OCI-M2 (cell line): ENCODE data around the gene MDK.

Source experiments
- DNase-seq: peaks from one replicate; lab custom pipeline; 2025; ENCODE audit not compliant: unreplicated experiment; lab: John Stamatoyannopoulos, UW

The MDK gene

GRCh38 chr11:46382646-46383403, 1.4 kb downstream of the MDK start:
- DNase-seq: no peak

- DNase-seq: no peak
Measured at GRCh38 chr11:46383404-46383758, 1.9 kb downstream of the MDK start.

- DNase-seq: no peak
Measured at GRCh38 chr11:46383974-46384701, 2.7 kb downstream of the MDK start.

- no peak for DNase-seq
Measured at GRCh38 chr11:46385169-46386004, 3.9 kb downstream of the MDK start.

- no peak for DNase-seq
Measured at GRCh38 chr11:46386005-46386578, 4.6 kb downstream of the MDK start.

GRCh38 chr11:46386674-46387073, 5.2 kb downstream of the MDK start:
- no peak for DNase-seq

GRCh38 chr11:46387456-46387855, 6.0 kb downstream of the MDK start:
- no peak for DNase-seq

GRCh38 chr11:46387919-46388618, 6.6 kb downstream of the MDK start:
- DNase-seq: no peak

GRCh38 chr11:46388619-46389449, 7.4 kb downstream of the MDK start:
- no peak for DNase-seq

GRCh38 chr11:46389450-46390330, 8.2 kb downstream of the MDK start:
- peak; percentile 16 for DNase-seq

- no peak for DNase-seq
Measured at GRCh38 chr11:46390331-46391171, 9.1 kb downstream of the MDK start.

GRCh38 chr11:46391186-46391577, 9.7 kb downstream of the MDK start:
- no peak for DNase-seq

GRCh38 chr11:46391578-46392420, 10.3 kb downstream of the MDK start, which contains the start of gene CHRM4:
Gene CHRM4, minus strand, starts transcription at chr11:46391776. Its CDS starts 5,219 bp downstream, at chr11:46386557.
- no peak for DNase-seq

- DNase-seq: peak; percentile 72
Measured at GRCh38 chr11:46392421-46393230, 11.2 kb downstream of the MDK start.

- DNase-seq: no peak
Measured at GRCh38 chr11:46393231-46393616, 11.8 kb downstream of the MDK start.

GRCh38 chr11:46393759-46394158, 12.3 kb downstream of the MDK start:
- DNase-seq: no peak
